GM12865 (cell line): ENCODE measurements around the gene ABCA7.

Experiments used
- DNase-seq: peaks from one replicate; pipeline ENCODE4 v3.0.0; 2010; ENCODE audit warnings: low read depth
- H3K4me3 ChIP-seq: 2 replicates; pipeline ENCODE4 v1.5.1; 2011; ENCODE audit warnings: mild to moderate bottlenecking, low read depth, low read length, control low read depth
- TF ChIP-seq, protein P1 (sequence below): IDR thresholded peaks from 2 replicates; pipeline ENCODE4 v1.5.1; 2011; ENCODE audit warnings: low read length, control low read depth, low read depth, inconsistent platforms; ENCODE audit not compliant: insufficient read depth; ENCODE audit errors: missing control alignments

The ABCA7 gene

DNA sequence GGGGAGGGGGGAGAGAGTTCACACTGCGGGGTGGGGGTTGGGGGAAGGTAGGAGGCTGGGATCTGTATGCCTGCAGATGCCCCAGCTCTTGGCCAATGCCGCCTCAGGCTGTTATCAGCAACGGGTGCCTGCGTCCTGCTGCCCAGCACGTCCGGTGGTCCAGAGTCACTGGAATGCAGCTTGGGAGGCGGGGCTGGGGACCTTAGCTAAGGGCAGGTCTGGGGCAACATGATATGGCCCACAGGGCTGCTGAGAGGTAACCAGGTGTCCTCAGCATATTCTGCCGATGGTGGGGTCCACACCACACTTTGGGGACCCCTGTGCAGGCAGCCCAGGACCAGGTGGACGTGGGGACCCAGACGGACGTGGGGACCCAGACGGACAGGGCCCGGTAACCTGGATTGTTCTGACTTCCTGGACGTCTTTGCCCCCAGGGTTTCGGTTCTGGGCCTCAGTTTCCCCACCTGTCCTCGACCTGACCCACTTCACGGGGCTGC lies 26.4 kb downstream of the ABCA7 start:
- TF ChIP-seq, protein P1, sequence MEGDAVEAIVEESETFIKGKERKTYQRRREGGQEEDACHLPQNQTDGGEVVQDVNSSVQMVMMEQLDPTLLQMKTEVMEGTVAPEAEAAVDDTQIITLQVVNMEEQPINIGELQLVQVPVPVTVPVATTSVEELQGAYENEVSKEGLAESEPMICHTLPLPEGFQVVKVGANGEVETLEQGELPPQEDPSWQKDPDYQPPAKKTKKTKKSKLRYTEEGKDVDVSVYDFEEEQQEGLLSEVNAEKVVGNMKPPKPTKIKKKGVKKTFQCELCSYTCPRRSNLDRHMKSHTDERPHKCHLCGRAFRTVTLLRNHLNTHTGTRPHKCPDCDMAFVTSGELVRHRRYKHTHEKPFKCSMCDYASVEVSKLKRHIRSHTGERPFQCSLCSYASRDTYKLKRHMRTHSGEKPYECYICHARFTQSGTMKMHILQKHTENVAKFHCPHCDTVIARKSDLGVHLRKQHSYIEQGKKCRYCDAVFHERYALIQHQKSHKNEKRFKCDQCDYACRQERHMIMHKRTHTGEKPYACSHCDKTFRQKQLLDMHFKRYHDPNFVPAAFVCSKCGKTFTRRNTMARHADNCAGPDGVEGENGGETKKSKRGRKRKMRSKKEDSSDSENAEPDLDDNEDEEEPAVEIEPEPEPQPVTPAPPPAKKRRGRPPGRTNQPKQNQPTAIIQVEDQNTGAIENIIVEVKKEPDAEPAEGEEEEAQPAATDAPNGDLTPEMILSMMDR = no peak
- H3K4me3 ChIP-seq = peak overlapping the region; percentile 61
- no peak for DNase-seq

DNA sequence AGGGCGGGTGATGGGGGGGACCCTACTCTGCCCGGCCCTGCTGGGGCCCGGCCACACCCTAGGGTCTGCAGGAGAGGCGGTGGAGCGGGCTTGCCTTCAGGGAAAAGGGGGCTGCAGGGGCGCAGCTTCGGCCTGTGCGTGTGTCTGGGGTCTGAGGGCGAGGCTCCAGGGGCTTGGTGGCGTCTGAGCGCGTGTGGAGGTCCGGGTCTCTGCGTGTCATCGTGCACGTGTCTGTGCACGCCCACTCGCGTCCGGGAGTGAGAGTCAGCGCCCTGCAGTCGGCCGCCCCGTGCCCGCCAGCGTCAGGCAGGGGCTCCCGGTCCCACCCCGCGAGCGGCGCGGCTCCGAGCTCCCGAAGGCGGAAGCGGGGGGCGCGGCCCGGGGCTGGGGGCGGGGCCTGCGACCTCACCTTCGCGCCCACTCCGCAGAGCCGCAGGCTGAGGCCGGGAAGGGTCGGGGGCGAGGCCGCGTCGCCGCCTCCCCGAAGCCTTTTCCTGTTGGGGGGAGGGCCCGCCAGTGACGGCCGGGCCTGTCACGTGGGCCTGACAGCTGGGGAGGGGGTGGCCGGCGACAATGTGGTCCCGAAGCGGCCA lies 26.9 kb downstream of the ABCA7 start, which contains the start of gene ARHGAP45:
ARHGAP45 (plus strand) TSS at position 420 of the 593 bp plus-strand sequence. CDS start 239 bp downstream, outside the sequence.
- peak; percentile 88 for DNase-seq
- TF ChIP-seq, protein P1 = no peak
- H3K4me3 ChIP-seq = peak within 1 kb of the TSS; percentile 61

DNA sequence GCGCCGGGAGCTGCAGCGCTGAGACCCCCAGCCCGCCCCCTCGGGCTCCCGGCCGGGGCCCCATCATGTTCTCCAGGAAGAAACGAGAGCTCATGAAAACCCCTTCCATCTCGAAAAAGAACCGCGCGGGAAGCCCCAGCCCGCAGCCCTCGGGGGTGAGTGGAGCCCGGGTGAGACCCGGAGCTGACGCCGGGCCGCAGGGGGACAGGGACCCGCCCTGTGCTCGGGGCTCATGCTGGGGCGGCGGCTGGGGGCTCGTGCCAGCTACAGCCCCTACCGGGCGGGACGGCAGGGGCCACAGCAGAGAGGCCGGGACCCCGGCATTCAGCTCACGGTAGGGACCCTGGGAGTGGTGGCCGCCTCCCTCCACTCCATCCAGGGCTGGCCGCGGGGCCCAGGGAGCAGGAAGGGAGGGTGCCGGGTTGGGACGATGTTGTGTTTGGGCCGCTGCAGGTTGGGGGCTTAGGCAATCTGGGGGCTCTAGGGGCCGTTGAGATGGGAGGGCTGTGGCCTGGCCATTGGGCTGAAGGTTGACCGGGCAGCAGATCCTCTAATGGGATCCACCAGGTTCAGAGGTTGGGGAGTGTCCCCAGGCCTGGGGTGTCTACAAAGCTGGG lies 27.5 kb downstream of the ABCA7 start:
- TF ChIP-seq, protein P1 = no peak
- H3K4me3 ChIP-seq = peak overlapping the region; percentile 61
- peak; percentile 42 for DNase-seq

DNA sequence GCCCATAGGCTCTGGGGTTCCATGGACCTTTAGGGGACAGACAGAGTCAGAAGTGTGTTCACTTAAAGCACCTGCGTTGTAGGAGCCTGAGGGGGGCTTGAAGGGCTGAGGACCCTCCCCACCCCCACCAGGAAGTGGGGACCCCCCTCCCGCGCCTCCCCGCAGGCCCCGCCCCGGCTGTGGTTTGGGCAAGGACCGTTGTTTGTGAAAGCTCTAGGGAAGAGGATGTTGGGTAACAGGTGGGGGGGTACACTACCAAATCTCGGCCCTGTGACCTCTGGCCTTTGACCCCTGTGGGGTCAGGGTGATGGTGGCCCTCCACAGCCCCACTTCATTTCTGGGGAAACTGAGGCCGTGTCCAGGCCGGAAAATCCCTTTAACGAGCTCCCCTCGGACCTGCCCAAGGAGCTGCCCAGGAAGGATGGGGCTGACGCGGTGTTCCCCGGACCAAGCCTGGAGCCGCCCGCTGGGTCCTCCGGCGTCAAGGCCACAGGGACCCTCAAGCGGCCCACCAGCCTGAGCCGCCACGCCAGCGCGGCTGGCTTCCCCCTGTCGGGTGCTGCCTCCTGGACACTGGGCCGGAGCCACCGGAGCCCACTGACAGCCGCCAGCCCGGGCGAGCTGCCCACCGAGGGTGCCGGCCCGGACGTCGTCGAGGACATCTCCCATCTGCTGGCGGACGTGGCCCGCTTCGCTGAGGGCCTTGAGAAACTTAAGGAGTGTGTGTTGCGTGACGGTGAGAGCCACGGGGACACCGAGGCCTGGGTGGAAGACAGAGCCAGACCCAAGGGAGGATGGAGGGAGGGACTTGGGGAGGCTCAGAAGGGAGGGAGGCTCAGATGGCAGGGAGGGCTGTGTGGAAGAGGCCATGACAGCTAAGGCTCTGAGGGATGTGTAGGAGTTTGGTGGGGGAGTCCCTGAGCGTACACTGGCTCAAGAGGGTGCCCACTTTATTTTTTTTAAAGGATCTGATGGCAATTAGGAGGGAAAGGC lies 28.4 kb downstream of the ABCA7 start:
- TF ChIP-seq, protein P1 = no peak
- DNase-seq = peak; percentile 75
- peak overlapping the region; percentile 61 for H3K4me3 ChIP-seq

DNA sequence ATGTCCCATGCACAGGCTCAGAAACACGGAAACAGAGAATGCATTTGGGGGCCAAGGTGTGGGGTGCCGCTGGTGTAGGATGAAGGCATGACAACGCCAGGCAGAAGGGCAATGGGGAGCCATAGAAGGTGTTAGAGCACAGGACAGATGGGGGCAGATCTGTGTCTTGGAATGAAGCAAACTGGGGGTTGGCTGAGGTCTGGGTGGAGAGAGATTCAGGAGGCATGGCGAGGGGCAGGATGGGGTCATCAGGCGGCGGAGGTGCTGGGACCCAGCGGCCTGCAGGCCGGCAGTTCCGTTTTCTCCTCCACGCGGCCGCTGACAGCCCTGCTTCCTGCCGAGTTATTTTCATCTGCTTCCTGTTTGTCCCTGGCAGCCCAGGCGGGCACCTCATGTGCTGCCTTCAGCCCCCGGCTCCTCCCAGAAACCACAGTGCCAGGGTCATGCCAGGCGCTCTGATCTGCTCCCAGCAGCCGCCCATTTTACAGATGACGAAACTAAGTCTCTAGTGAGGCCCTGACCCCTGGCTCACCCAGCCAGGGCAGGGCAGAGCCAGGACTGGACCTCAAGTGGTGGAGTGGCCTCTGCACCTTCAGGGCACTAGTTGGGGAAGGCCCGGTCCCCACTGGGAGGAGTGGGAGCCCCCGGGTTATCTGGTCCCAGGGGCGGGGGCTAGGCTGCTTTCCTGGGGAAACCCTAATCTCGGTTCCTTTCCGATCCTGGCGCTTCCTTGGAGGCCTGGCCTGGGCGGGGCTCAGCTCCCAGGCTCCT lies 29.3 kb downstream of the ABCA7 start:
- TF ChIP-seq, protein P1 = no peak
- DNase-seq = peak; percentile 83
- peak overlapping the region; percentile 61 for H3K4me3 ChIP-seq

DNA sequence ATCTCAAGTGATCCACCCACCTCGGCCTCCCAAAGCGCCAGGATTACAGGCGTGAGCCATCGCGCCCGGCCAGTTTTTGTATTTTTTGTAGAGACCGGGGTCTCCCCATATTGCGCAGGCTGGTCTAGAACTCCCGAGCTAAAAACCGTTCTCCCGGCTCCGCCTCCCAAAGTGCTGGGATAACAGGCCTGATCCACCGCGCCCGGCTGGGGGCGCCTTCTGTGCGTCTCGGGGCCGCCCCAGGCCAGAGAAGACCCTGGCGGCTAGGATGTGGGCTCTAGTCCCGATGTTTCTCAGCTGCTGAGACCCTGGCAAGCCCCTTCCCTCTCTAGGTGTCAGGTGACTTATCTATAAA lies 30.6 kb downstream of the ABCA7 start:
- H3K4me3 ChIP-seq = no peak overlapping the region
- TF ChIP-seq, protein P1 = no peak
- DNase-seq = no peak
